HG02981 (cell line): ENCODE results near the gene SEC31B.

Experiments used
- ATAC-seq: cut with Tn5 transposase; IDR thresholded peaks from one replicate; pipeline ENCODE4 v1.9.1; 2021; ENCODE audit warnings: mild to moderate bottlenecking, moderate library complexity; ENCODE audit not compliant: unreplicated experiment

The SEC31B gene

DNA sequence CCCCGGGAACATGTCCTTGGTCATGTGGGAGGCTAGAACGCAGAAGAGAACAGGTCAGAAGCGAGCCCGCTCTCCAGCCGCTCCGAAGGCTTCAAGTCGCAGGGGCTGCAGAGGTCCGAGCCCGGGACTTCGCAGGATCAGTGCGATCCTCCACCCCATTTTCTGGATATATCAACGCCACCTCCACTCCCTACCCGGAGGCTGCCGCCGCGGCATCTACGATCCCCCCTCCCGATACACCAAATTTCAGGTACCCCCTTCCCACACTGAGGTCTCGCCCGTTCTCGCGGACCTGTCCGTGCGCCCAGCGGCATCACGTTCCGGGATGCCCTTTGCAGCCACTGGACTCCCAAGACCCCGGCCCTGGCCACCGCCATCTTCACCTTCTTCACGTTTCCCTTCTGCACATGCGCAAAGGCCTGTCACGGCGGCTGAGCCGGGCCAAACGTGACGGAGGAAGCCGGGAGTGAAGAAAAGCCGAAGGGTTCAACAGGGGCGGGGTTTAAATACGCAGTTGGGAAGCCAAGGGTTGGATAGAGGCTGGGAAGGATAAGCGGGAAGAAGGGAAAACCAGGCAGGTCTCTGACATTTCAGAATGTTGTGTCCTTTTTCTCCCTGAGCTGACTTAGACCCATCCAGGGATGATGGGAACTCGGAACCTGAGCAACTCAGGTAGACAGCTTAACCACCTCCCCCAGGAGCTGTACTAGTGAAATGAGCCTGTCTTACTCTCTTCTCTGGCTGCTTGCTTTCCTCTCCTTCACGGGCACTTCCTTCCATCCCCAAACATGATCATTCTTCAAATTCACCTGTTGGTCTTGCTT lies 10.0 kb upstream of the SEC31B start, which contains the start of gene NDUFB8:
NDUFB8 (minus strand) TSS at position 397 of the 824 bp plus-strand sequence; CDS start at position 377, 20 bp downstream.
- ATAC-seq, result peak; percentile 65

DNA sequence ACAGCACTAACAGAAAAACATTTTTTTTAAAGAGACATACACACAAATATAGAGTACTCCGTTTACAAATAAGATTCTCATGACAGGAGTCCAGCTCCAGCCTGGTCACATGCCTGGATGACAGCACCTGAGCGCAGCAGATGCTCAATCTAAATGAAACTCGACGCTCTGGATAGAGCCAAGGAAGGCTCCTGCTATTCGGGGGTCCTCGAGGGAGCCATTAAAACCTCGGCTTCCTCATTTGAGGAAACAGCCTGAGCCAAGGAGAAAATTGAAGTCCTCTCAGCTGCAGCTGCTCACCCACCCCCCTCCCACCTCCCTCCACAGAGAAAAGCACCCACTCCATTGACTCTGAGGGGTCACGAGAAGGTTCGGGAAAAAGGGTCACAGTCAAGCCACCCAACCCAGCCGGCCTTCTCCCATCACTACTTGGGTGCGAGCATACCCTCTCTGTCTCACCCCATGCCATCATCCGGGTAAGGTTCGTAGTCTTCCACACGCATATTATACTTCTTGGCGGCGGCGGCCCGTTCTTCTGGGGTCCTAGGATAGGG lies 9.3 kb upstream of the SEC31B start:
- ATAC-seq, result no peak

DNA sequence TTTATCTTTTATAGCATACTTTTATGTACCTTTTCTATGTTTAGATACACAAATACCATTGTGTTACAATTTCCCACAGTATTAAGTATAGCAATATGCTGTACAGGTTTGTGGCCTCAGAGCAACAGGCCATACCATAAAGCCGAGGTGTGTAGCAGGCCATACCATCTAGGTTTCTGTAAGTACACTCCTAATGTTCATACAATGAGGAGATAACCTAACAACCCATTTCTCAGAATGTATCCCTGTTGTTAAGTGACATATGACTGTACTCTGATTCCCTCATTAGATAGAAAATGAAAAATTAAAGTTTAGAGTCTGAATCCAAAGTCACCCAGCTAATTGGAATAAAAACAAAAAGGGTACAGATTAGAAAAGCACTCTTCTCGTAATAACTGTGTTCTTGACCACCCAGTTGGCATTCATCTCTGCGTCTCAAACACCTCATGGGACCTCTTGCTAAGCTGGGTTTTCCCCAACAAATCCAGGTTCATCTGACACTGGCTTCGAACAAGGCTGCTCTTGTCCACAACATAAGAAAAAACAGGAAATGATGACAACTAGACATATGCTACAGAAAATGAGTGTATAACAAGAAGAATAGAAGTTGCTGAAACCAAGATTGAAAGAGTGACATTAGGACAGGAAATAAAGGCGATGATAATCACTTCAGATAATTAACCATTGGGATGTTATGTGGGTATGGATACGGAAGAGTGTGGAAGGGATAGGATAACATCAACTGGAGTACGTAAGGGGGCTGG lies 8.6 kb upstream of the SEC31B start:
- no peak for ATAC-seq

DNA sequence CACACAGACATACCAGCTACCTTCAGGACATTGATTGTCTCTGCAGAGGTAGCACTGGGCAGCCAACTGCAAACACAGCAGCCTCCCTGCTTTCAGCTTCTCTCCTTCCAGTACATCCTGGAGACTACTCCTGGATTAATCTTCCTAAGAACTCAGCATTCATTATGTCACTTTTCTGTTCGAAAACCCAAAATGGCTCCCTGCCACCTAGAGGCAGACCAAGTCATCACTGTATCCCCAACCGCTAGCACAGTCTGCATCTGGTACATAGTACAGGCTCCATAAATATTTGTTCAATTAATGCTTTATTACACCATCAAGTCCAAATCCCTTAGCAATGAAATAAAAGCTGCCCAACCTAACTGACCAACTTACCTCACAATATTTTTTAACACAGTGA lies 5.0 kb upstream of the SEC31B start:
- ATAC-seq, result no peak

DNA sequence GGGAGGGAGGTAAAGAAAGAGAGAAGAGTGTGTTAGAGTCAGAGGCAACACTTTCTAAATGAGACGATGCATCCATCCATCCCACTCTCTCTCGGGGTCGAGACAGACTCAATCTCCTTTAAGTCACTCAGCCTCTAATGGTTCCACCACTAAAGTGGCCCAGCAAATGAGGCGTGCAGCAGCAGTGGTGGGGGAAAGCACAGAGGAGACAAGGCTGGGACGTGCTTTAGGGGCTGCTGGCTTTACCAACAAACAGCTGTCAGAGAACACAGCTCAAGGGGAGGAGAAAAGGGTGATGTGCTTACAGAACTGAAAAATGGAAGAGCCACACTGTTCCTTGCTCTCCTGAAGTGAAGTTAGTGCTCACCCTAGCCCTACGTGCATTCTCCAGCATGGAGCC lies 4.5 kb upstream of the SEC31B start:
- no peak for ATAC-seq

DNA sequence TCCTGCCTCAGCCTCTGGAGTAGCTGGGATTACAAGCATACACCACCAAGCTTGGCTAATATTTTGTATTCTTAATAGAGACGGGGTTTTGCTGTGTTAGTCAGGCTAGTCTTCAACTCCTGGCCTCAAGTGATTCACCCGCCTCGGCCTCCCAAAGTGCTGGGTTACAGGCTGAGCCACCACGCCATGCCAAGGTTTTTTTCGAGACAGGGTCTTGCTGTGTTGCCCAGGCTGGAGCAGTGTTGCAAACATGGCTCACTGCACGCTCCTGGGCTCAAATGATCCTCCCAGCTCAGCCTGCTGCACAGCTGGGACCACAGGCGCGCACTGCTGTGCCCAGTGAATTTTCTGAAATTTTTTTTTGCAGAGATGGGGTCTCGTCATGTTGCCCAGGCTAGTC lies 3.3 kb upstream of the SEC31B start:
- no peak for ATAC-seq

DNA sequence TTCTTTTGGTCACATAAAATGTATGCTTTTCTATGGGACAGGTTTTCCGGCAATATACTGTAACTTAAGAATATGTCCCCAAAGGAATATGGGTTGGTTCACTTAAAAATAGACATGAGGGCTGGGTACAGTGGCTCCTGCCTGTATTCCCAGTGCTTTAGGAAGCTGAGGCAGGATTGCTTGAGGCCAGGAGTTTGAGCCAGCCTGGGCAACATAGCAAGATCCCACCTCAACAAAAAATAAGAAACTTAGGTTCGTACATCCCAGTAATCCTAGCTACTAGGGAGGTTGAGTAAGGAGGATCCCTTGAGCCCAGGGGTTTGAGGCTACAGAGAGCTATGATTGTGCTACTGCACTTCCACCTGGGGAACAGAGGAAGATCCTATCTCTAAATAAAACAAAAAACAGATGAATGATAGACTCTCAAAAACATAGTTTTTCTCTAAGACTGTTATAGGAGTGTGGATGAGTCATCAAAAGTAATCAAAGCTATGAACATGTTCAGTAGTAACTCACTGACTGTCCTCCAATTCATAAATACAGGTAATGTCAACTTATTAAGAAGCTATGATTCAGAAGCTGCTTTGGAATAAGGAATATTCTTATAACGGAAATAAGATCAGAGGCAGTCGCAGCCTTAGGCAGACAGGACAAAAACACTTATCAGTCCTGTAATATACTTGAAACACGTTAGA lies 2.6 kb upstream of the SEC31B start:
- ATAC-seq, result no peak

DNA sequence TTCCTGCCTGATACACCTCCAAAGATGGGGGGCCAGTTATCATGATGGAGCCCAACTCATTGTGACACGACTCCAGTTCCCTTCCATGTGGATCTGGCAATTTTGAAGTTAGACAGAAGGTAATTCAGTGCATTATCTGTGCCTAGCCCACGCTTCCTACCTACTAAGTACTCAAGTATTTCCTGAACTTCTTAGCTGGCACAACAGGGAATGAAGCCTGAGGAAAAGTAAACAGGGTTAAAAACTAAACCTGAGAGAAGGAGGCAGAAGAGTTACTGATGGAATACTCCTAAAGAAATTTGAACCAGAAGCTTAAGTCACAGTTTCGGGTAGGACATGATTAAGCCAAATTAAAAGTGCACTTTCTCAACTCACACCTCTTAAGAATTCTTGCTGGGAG lies 1.1 kb upstream of the SEC31B start:
- ATAC-seq, result no peak

DNA sequence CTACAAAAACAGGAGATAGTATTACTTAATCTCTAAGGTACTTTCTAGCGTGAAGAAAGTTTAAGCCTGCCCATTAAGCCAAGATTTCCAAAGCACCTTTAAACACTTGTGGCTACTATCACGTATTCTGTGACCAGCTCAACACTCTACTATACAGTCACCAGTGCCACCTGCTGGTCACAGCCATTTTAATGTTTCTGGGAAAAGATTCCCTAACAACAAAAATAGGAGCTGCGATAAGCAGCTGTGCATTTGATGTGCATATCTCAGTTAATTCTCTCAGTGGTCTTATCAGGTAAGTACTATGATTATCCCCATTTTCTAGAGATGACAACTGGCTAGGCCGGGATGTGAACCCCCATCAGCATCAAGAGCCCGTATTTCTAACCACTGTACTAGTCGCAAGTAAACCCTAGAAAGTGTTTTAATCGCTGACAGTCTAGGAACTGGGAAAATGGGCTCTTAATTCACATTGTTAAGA lies 860 bp downstream of the SEC31B start:
- no peak for ATAC-seq

DNA sequence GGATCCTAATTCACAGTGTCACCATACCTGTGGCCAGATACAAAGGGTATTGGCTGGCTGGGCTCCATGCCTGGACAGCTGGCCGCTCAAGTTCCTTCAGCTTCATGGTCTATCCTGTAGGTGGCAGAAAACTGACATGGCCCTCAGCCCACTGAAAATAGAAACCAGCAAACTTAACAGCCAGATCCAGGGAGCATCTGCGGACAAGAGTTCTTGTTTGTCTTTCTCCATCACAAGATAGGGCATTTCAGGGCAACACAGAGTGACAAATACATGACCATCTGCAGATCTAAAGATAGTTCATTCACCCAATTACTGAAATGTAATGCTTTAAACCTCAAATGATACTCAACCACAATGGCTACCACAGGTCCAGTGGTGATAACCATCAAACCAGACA lies 2.8 kb downstream of the SEC31B start:
- no peak for ATAC-seq

DNA sequence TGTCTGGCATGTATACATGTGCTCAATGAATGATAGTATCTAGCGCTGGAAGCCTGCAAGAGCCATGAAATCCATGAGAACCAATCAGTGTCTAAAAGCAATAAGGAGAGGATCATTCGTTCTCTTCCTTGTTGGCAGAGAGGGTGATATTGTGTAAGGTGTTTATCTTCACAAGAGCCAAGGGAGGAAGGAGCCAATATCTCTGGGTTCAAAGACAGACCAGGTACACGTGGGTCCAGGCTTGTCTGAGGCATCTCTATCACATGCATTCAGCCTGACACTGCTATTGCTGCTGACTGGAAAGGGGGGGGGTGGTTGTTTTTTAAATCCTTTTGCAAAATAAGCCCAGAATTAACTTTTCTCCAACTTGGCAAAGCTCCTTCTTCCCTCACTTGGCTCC lies 4.0 kb downstream of the SEC31B start:
- no peak for ATAC-seq

DNA sequence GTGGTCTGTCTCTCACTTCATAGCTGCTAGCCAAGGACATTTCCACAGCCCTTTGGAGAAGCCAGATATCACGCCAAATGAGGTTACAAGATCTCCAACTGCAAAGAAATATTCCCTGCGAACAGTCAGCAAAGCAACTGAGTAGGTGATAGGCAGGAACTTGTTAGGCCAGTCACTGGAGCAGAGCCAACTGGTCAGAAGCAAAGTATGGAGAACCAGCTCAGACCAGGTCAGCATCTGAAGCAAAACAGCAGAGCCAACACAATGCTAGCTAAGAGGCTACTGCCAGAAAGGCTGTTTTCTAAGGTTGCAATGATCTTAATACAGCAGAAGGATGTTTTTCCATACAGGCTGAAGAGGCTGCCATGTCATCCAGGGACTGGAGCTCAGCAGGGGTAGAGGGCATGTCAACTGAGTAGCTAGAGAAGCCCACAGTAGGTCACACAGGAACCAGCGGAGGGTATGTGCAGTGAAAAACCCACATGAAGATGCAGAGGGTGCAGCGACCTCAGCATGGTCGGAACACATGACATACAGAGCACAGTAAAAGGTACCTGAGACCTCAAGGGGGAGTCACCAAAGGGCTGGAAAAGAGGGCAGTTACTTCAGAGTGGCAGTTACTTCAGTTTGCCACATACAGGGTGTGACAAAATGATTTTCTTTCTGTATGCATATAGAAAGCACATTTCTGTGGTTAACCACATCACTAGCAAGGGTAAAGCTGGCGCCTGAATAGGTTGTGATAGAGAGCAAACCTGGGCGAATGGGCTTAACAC lies 8.9 kb downstream of the SEC31B start:
- ATAC-seq, result no peak

DNA sequence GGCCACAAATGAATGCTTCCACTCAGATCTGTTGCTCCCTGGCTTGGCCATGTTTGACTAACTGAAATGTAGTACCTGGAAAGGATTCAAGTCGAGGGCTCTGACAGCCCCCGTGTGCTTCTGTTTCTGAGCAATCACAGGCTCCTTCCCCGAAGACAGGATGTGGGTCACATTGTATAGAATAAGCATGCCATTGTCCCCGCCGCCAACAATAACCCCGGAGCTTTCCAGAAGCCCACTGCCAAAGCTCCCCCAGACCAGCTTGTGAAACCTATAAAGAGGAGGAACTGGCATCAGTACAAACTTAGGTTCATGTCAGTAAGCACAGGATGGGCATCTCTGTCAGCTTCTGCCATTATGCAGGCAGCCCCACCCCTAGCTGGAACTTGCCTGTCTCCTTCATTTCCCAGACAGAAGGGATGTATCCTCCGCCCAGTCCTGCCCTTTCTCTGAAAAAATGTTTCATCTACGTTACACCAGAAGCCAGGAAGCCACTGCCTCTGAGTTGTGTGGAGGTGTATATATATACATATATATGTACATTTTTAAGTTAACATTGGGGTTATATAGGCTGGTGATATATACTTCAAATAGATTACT lies 10.3 kb downstream of the SEC31B start:
- ATAC-seq, result no peak

DNA sequence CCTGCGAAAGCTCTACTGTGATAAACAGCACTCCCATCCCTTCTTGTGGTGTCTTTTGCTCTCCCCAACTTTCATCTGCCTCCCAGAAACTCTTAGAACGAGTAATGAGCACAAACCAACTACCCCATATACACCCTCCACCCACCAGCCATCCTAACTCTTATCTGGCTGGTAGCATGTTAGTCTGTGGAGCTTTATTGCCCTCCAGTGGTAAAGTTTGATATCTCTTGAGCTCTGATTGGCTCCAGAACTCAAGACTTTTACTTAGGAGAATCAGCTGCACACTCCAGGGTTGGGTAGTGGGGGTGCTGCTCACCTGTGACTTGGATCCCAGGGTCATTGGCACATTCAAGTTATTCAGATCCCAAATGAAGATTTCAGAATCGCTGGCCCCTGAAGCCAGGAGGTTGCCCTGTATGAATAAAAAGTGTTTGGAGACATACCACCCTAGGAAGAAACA lies 10.9 kb downstream of the SEC31B start:
- ATAC-seq, result no peak

DNA sequence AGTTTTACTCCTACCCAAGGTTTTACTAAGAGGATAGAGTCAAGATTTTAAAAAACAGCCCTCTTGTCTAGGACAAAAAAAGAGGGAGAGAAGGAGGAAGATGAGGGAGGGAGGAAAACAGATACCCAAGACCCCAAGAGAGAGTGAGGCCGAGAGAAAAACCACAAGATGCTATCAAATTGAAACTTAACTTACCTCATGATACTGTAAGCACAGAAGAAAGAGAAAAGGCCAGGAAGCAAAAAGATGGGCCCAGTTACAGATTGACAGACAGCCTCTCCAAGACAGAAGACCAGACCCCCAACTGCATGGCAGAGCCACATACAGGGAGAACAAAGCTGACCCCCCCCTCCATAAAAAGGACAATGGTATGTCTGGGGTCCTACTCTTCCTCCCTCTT lies 11.4 kb downstream of the SEC31B start:
- ATAC-seq, result no peak

DNA sequence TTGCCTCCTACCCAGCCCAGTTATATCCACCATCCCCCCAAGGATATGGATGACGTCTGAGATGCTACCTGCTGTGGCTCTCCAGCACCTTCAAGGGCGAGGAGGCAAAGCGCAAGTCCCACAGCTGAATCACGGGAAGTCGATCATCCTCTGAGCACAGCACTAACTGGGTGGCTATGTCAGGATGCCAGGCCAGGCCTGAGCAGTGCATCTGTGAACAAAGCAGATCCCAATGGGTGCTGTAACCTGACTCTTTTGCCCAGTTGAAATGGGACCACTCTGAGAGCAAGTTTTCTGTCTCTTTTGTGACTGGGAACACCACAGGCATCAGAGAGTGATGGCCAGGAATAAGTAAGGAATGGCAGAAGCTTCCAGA lies 12.3 kb downstream of the SEC31B start:
- ATAC-seq, result no peak

DNA sequence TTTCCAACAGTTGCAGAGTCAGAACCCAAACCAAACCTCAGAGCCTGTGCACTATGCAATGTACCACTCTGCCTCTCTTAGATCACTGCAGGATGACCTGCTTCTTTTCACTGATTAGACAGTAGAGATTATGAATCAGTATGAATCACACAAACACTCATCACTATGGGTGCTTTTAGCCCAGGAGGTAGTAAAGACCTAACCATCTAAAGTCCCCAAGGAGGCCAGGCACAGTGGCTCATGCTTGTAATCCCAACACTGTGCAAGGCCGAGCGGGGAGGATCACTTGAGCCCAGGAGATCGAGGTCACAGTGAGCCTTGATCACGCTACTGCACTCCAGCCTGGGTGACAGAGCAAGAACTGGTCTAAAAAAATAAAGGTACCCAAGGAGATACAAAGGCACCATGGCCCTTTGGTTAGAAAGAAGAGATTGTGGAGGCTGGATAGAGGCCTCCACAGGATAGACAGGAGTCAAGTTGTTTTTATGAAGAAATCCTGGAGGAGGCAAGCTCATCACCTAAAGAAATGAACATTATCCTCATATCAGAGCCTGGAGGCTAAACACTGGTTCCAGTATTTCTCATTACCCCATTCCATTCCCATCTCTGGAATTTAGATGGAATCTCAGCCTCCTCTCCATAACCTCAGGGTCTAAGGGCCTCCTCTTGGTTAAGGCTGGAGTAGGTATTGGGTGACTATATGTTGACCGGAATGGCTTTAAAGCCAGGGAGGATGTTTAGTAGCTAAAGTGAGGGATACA lies 12.9 kb downstream of the SEC31B start:
- ATAC-seq, result no peak

DNA sequence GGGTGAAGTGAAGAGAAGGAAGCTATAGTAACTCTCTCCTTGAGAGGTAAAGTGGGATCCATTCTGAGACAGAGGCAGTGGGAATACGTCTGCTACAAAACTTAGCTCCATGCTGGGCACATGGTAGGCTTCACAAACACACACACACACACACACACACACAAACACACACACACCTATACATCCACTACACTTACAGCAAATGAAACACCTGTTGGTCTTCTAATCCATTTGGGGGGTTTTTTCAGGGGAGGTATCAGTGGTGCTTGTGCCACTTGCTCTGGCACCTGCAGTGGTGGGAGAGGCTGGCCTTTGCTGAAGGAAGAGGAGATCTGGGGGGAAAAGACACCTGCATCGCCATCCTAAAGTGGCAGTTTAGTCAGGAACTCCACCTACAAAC lies 14.5 kb downstream of the SEC31B start:
- no peak for ATAC-seq

DNA sequence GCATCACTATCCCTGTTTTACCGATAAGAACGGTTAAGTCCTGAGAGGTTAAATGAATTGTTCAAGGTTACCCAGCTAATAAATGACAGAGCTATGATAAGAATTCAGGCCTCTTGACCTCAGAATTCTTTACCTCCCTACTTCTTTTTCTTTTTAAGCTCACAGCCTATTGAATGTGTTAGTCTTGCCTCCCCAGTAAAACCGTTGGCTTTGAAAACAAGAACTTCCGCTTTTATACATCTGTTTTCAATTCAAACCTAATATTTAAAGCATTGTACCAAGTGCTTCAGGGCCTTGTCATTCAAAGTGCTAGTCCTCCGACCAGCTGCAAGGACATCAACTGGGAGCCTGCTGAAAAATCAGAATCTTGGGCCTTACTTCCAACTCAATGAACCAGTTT lies 15.6 kb downstream of the SEC31B start:
- ATAC-seq, result no peak
